ENCODE measurements around the gene UBAP2. TPM values are rescaled to one million over a fixed set of nuclear protein-coding genes. Genes with fewer than 3 reads are reported as not detected.
A peak's percentile ranks its signal among the peaks of the same experiment; 100 is the strongest.
"Not testable (repeated sequence)": the region's sequence is repeated elsewhere in the genome, so short reads cannot be mapped to it uniquely, and the experiment has no call there.

UBAP2 gene
- total and polyA plus RNA-seq, 7 experiments from 2014 or later = 13.0 to 48.4 (median 29.9) TPM

DNA sequence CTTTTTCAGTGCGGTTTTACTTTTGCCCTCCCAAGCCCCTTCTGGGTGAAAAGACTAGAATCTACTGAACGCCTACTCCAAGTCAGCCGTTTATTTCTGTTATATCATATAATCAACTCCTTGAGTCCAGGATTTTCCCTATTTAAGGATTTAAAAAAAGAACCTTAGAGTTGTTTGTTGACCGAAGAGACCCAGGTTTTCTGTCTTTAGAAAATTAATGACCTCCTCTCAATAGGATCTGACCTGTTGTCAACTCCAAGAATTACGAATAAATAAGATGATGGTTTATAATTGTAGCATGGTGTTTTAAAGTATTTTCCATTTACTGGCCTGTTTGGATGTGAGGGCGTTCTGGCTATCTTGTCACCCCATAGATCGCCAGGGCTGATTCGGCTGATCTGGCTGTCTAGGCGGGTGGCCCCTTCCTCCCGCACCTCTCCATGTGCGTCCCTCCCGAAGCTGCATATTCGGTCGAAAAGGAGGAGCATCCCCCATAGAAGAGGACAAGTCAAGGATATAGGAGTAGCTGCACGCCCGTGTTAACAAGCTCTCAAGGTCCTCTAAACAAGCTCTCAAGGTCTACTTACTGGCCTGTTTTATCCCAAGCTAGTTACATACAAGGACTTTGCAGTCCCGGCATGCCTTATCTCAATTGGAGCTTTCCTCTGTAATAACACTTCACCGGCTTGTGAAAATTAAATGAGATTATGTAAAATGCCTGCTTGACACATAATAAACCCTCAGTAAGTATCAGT lies 1.1 kb upstream of the UBAP2 start:
- Mint-ChIP-seq H3K4me3 (peak overlapping the region; percentile 96 to 100 (median 98)), H3K9me3 (peaks cover 0 to 5% (median 0%) of the 10 kb centered on the region in 11 donors), H3K27me3 (peaks cover 0 to 4% (median 0%) of the 10 kb centered on the region in 5 donors), H3K4me1 (peaks cover 23 to 55% (median 30%) of the 10 kb centered on the region in 7 donors), H3K36me3 (peaks cover 0 to 4% (median 0%) of the 10 kb centered on the region in 5 donors), H3K27ac (peak overlapping the region; percentile 98 to 100 (median 99))
- Histone ChIP-seq H3K27me3 (ENCODE audit: control insufficient read depth in 2 of 2, insufficient read depth in 2 of 2, low read length in 2 of 2) (no peaks in the 10 kb centered on the region), H3K36me3 (ENCODE audit: control insufficient read depth in 2 of 3, insufficient read depth in 3 of 3, low read length in 3 of 3) (peaks cover 0 to 4% (median 0%) of the 10 kb centered on the region in 3 experiments), H3K4me1 (ENCODE audit: control insufficient read depth in 2 of 2, insufficient read depth in 2 of 2, low read length in 2 of 2) (peaks cover 11 to 22% of the 10 kb centered on the region in 2 donors), H3K27ac (ENCODE audit: low read depth, low read length) (peak overlapping the region; percentile 86), H3K9me3 (ENCODE audit: control insufficient read depth in 2 of 3, low read length in 3 of 3) (no peaks in the 10 kb centered on the region), H3K4me3 (ENCODE audit: low read length) (peak overlapping the region; percentile 98)
- intact Hi-C loops (cut with micrococcal nuclease) = loop anchor here (1.0 to 10.0 kb wide), 21 partner anchors 76 to 1555 kb away; partner anchors contain the start of genes DCAF12 (in 2 of the 2), ATOSB (in 1 of the 2), B4GALT1 (in 1 of the 2) and DNAI1 (in 1 of the 2)
- no peak for DNase-seq
- ATAC-seq = no peak
- ChIA-PET CTCF (interaction anchor here (0.6 kb wide), 2 partner anchors 27 to 230 kb away, joined by 3 to 5 read pairs; no protein-coding TSS in a partner anchor), POLR2A (interaction anchor here (1.0 to 1.7 kb wide), 2 partner anchors 143 to 234 kb away, joined by 3 to 4 read pairs; no protein-coding TSS in a partner anchor)

DNA sequence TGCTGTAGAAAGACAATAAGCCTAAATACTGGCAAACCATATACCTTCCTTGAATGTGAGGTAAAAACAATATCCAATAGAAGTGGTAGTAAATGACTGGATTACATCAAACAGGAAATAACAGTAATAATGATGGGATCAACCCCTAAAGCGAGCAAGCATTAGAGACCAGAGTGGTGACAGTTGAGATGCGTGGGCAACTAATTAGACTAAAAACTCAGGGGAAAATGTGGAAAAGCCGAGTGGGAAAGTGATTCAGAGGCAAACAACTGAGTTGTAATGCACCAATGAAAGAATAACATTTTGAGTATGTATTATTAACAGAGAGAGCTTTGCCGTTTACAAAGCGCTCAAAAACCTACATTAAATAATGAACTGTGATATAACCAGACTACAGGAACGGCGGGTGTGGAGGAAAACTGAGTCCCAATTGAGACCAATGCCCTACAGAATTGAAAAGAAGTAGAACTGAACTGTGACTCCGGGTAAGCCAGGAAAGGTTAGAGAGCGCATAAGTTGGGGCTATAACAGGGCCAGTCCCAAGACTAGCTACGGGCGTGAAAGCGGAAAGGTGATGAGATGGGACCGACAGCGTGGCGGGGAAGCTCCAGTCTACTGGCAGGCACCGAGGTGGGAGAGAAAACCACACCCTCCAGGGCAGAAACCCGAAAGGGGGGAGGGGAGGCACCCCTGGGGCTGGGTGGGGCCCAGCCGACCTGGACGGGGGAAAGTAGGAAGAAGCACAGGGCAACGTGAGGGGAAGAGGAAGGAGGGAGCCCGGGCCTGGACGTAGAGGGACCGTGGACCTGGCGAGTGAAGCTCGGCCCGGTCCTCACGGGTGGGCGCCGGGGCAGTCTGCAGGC lies 592 bp downstream of the UBAP2 start:
- peak; percentile 8 for ATAC-seq

DNA sequence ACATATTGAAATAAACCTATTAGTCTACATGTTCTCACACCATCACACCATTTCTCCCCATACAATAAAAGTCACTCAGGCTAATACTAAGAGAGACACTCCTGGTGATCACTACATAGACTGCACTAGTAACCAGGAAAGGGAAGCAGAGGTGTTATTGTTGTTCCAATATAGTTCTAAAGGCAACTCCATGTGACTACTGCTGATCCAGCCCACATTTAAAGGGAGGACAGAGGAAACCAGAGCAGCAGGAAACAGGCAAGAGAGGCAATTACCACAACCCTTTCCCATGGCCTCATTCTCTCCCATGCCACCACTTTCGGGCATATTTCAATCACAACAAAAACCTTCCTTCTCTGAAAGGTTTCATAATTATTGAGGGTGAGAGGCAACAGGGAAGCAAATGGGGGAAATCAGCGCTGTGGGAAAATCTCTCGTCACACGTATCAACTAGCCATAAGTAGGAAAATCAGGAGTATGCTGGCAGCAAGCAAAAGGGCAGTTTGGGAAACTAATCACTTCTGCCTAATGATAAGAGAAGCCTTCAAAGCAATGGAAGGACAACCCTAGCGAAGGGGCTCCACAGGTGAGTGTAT lies 1.8 kb downstream of the UBAP2 start:
- peaks cover 0 to 4% (median 0%) of the 10 kb centered on the region in 5 donors for H3K27me3 Mint-ChIP-seq
- ATAC-seq (no peak), DNase-seq (no peak)
- Histone ChIP-seq H3K27me3 (ENCODE audit: control insufficient read depth in 2 of 2, insufficient read depth in 2 of 2, low read length in 2 of 2) (no peaks in the 10 kb centered on the region), H3K4me3 (ENCODE audit: low read length) (no peak overlapping the region), H3K36me3 (ENCODE audit: control insufficient read depth in 2 of 3, insufficient read depth in 3 of 3, low read length in 3 of 3) (peaks cover 0 to 4% (median 0%) of the 10 kb centered on the region in 3 experiments), H3K4me1 (ENCODE audit: control insufficient read depth in 2 of 2, insufficient read depth in 2 of 2, low read length in 2 of 2) (peaks cover 11 to 22% of the 10 kb centered on the region in 2 donors), H3K27ac (ENCODE audit: low read depth, low read length) (peak overlapping the region; percentile 16), H3K9me3 (ENCODE audit: control insufficient read depth in 2 of 3, low read length in 3 of 3) (no peaks in the 10 kb centered on the region)
- ChIA-PET CTCF (no interaction called here), POLR2A (no interaction called here)
- H3K9me3 Mint-ChIP-seq = peaks cover 0 to 5% (median 0%) of the 10 kb centered on the region in 11 donors
- H3K4me1 Mint-ChIP-seq = peaks cover 25 to 44% (median 32%) of the 10 kb centered on the region in 7 donors
- H3K36me3 Mint-ChIP-seq = peaks cover 0 to 4% (median 0%) of the 10 kb centered on the region in 5 donors
- peak overlapping the region; percentile 20 to 70 (median 38) for H3K27ac Mint-ChIP-seq
- intact Hi-C loops (cut with micrococcal nuclease) = loop anchor here (5.0 to 10.0 kb wide), 7 partner anchors 620 to 1558 kb away; partner anchors contain the start of genes ATOSB (in 1 of the 2), B4GALT1 (in 1 of the 2), DNAJA1 (in 1 of the 2) and DNAJB5 (in 1 of the 2)
- peak overlapping the region; percentile 67 to 100 (median 98) for H3K4me3 Mint-ChIP-seq

More for the DNA sequence above, 592 bp downstream of the UBAP2 start:
- CTCF ChIA-PET = interaction anchor here (0.6 to 1.3 kb wide), 4 partner anchors 22 to 971 kb away, joined by 3 to 4 read pairs (median 4); no protein-coding TSS in a partner anchor
- peak overlapping the region; percentile 96 to 100 (median 98) for H3K4me3 Mint-ChIP-seq
- peak overlapping the region; percentile 86 for H3K27ac ChIP-seq (ENCODE audit: low read depth, low read length)
- peaks cover 11 to 22% of the 10 kb centered on the region in 2 donors for H3K4me1 ChIP-seq (ENCODE audit: control insufficient read depth in 2 of 2, insufficient read depth in 2 of 2, low read length in 2 of 2)
- POLR2A ChIA-PET = interaction anchor here (0.6 to 1.7 kb wide), 6 partner anchors 7 to 590 kb away, joined by 3 to 10 read pairs (median 4); partner anchors contain the start of gene UBAP1
- peak overlapping the region; percentile 98 to 100 (median 99) for H3K27ac Mint-ChIP-seq
- DNase-seq = peak in 5 of 9 donors; percentile 15 to 65 (median 40)
- no peaks in the 10 kb centered on the region for H3K9me3 ChIP-seq (ENCODE audit: control insufficient read depth in 2 of 3, low read length in 3 of 3)
- peaks cover 0 to 4% (median 0%) of the 10 kb centered on the region in 3 experiments for H3K36me3 ChIP-seq (ENCODE audit: control insufficient read depth in 2 of 3, insufficient read depth in 3 of 3, low read length in 3 of 3)
- H3K27me3 ChIP-seq (ENCODE audit: control insufficient read depth in 2 of 2, insufficient read depth in 2 of 2, low read length in 2 of 2) = no peaks in the 10 kb centered on the region
- H3K27me3 Mint-ChIP-seq = peaks cover 0 to 4% (median 0%) of the 10 kb centered on the region in 5 donors
- intact Hi-C loops (cut with micrococcal nuclease) = loop anchor here (1.0 to 10.0 kb wide), 13 partner anchors 281 to 1557 kb away; partner anchors contain the start of genes ATOSB (in 1 of the 2), B4GALT1 (in 1 of the 2), DNAJA1 (in 1 of the 2) and DNAJB5 (in 1 of the 2)
- peaks cover 25 to 48% (median 32%) of the 10 kb centered on the region in 7 donors for H3K4me1 Mint-ChIP-seq
- H3K36me3 Mint-ChIP-seq = peaks cover 0 to 4% (median 0%) of the 10 kb centered on the region in 5 donors
- peaks cover 0 to 5% (median 0%) of the 10 kb centered on the region in 11 donors for H3K9me3 Mint-ChIP-seq
- peak overlapping the region; percentile 98 for H3K4me3 ChIP-seq (ENCODE audit: low read length)

DNA sequence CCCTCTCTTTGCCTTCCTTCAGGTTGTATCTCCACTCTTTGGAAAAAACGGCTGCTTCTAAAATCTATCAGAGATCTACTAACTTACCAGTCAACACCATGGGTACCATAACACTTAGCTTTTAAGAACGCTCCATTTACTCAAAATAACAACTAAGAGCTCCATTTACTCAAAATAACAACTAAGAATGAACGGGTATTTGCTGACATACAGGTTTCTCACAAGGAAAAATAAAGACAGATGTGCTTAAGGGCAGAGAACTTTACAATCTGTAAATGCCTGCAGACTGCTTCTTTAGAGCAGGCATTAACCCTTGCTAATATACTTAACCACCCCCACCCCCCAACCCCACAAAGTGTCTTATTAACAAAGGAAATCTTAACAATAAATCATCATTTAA lies 2.8 kb downstream of the UBAP2 start:
- peaks cover 11 to 22% of the 10 kb centered on the region in 2 donors for H3K4me1 ChIP-seq (ENCODE audit: control insufficient read depth in 2 of 2, insufficient read depth in 2 of 2, low read length in 2 of 2)
- peak overlapping the region in 3 of 10 donors; percentile 7 to 96 (median 12) for H3K4me3 Mint-ChIP-seq
- CTCF ChIA-PET = no interaction called here
- peaks cover 0 to 5% (median 0%) of the 10 kb centered on the region in 11 donors for H3K9me3 Mint-ChIP-seq
- H3K9me3 ChIP-seq (ENCODE audit: control insufficient read depth in 2 of 3, low read length in 3 of 3) = no peaks in the 10 kb centered on the region
- peaks cover 0 to 4% (median 0%) of the 10 kb centered on the region in 5 donors for H3K27me3 Mint-ChIP-seq
- intact Hi-C loops (cut with micrococcal nuclease) = loop anchor here (5.0 to 10.0 kb wide), 7 partner anchors 621 to 1559 kb away; partner anchors contain the start of genes ATOSB (in 1 of the 2), B4GALT1 (in 1 of the 2), DNAJA1 (in 1 of the 2) and DNAJB5 (in 1 of the 2)
- peaks cover 0 to 4% (median 0%) of the 10 kb centered on the region in 3 experiments for H3K36me3 ChIP-seq (ENCODE audit: control insufficient read depth in 2 of 3, insufficient read depth in 3 of 3, low read length in 3 of 3)
- H3K36me3 Mint-ChIP-seq = peaks cover 0 to 4% (median 0%) of the 10 kb centered on the region in 5 donors
- ATAC-seq (no peak), DNase-seq (no peak)
- peaks cover 25 to 44% (median 32%) of the 10 kb centered on the region in 7 donors for H3K4me1 Mint-ChIP-seq
- no peaks in the 10 kb centered on the region for H3K27me3 ChIP-seq (ENCODE audit: control insufficient read depth in 2 of 2, insufficient read depth in 2 of 2, low read length in 2 of 2)
- H3K27ac Mint-ChIP-seq = peak overlapping the region in 4 of 9 donors; percentile 2 to 60 (median 32)
- POLR2A ChIA-PET = interaction anchor here (0.7 kb wide), 1 partner anchor 627 kb away, joined by 3 read pairs; no protein-coding TSS in a partner anchor
- H3K4me3 ChIP-seq (ENCODE audit: low read length) = no peak overlapping the region
- H3K27ac ChIP-seq (ENCODE audit: low read depth, low read length) = no peak overlapping the region

DNA sequence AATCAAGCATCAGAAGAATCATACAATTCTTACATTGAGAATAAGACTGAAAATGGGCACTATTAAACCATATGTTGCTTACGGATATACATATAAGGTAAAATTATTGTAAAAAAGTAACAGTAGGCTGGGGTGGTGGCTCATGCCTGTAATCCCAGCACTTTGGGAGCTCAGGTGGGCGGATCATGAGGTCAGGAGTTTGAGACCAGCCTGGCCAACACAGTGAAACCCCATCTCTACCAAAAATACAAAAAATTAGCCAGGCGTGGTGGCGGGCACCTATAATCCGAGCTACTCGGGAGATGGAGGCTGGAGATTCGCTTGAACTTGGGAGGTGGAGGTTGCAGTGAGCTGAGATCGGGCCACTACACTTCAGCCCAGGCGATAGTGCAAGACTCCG lies 6.6 kb downstream of the UBAP2 start:
- H3K27ac Mint-ChIP-seq; H3K4me3 Mint-ChIP-seq; H3K27me3 Mint-ChIP-seq; H3K27me3 ChIP-seq (ENCODE audit: control insufficient read depth in 2 of 2, insufficient read depth in 2 of 2, low read length in 2 of 2); H3K9me3 Mint-ChIP-seq; H3K4me1 ChIP-seq (ENCODE audit: control insufficient read depth in 2 of 2, insufficient read depth in 2 of 2, low read length in 2 of 2); H3K9me3 ChIP-seq (ENCODE audit: control insufficient read depth in 2 of 3, low read length in 3 of 3); H3K4me3 ChIP-seq (ENCODE audit: low read length); H3K36me3 Mint-ChIP-seq; H3K36me3 ChIP-seq (ENCODE audit: control insufficient read depth in 2 of 3, insufficient read depth in 3 of 3, low read length in 3 of 3); H3K27ac ChIP-seq (ENCODE audit: low read depth, low read length); DNase-seq; POLR2A ChIA-PET; ATAC-seq: not testable (repeated sequence)
- H3K4me1 Mint-ChIP-seq = peaks cover 12 to 29% (median 14%) of the 10 kb centered on the region in 7 donors
- CTCF ChIA-PET = interaction anchor here (0.6 kb wide), 1 partner anchor 570 kb away, joined by 3 read pairs; no protein-coding TSS in a partner anchor
- intact Hi-C loops (cut with micrococcal nuclease) = loop anchor here (10.0 kb wide), 3 partner anchors 1017 to 1563 kb away; partner anchors contain the start of genes ATOSB (in 1 of the 2), DNAJA1 (in 1 of the 2) and TESK1 (in 1 of the 2)

Data from naive thymus-derived CD4-positive, alpha-beta T cell (primary cell).